ENCODE measurements around the gene KIF12.

DNA sequence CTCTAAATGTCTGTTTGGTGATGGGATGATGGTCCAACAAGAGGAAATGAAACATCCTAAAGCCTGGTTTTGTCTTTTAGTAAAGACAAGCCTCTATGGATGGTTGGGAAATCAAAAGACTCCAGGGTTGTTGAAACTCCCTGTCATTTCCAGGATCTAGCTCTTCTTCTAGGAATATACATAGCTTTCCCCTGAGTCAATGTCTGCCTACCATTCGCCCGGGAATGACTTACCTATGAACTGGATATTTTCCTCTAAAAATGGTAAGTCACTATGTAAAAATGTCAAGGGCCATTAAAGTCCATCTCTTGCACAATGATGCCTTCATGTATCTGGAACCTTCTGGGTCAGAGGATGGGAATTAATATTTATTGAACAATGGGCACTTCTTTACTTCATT, 11.1 kb upstream of the KIF12 start:
- TF ChIP-seq, protein P1, sequence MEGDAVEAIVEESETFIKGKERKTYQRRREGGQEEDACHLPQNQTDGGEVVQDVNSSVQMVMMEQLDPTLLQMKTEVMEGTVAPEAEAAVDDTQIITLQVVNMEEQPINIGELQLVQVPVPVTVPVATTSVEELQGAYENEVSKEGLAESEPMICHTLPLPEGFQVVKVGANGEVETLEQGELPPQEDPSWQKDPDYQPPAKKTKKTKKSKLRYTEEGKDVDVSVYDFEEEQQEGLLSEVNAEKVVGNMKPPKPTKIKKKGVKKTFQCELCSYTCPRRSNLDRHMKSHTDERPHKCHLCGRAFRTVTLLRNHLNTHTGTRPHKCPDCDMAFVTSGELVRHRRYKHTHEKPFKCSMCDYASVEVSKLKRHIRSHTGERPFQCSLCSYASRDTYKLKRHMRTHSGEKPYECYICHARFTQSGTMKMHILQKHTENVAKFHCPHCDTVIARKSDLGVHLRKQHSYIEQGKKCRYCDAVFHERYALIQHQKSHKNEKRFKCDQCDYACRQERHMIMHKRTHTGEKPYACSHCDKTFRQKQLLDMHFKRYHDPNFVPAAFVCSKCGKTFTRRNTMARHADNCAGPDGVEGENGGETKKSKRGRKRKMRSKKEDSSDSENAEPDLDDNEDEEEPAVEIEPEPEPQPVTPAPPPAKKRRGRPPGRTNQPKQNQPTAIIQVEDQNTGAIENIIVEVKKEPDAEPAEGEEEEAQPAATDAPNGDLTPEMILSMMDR (IDR thresholded peaks at IDR 0.05; ENCODE audit: low read length) = no peak
- TF ChIP-seq EZH2phosphoT487 (IDR thresholded peaks at IDR 0.05; ENCODE audit: low read length) = no peak
